ENCODE measurements around the gene ABL1.
"Not testable (repeated sequence)": the region's sequence is repeated elsewhere in the genome, so short reads cannot be mapped to it uniquely, and the experiment has no call there.

DNA sequence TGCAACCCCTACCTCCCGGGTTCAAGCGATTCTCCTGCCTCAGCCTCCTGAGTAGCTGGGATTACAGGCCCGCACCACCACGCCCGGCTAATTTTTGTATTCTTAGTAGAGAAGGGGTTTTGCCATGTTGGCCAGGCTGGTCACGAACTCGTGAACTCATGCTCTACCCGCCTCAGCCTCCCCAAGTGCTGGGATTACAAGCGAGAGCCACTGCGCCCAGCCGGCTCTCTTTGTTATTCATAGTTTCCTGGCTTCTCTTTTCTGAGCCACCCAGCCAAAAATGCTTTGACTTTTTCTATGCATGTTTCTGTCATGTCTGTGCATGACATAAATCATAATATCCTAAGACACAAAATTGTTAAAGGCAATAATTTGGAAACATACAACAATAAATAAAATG lies 31.9 kb upstream of the ABL1 start:
- TF ChIP-seq EZH2 (IDR thresholded peaks at IDR 0.05; ENCODE audit: borderline replicate concordance, low read length): not testable (repeated sequence)
- TF ChIP-seq, protein P1, sequence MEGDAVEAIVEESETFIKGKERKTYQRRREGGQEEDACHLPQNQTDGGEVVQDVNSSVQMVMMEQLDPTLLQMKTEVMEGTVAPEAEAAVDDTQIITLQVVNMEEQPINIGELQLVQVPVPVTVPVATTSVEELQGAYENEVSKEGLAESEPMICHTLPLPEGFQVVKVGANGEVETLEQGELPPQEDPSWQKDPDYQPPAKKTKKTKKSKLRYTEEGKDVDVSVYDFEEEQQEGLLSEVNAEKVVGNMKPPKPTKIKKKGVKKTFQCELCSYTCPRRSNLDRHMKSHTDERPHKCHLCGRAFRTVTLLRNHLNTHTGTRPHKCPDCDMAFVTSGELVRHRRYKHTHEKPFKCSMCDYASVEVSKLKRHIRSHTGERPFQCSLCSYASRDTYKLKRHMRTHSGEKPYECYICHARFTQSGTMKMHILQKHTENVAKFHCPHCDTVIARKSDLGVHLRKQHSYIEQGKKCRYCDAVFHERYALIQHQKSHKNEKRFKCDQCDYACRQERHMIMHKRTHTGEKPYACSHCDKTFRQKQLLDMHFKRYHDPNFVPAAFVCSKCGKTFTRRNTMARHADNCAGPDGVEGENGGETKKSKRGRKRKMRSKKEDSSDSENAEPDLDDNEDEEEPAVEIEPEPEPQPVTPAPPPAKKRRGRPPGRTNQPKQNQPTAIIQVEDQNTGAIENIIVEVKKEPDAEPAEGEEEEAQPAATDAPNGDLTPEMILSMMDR (IDR thresholded peaks at IDR 0.05; ENCODE audit: low read length): not testable (repeated sequence)

Measured in OCI-LY1 (cell line).